ENCODE measurements around the gene ARPC5L. TPM values are rescaled to one million over a fixed set of nuclear protein-coding genes. Genes with fewer than 3 reads are reported as not detected.
A peak's percentile ranks its signal among the peaks of the same experiment; 100 is the strongest.

Gene ARPC5L
- total and polyA plus RNA-seq, 9 of the 15 experiments (the other 6 are each of a cell fraction or from before 2014, with no cell fraction given), result 25.4 to 113 (median 63.8) TPM

DNA sequence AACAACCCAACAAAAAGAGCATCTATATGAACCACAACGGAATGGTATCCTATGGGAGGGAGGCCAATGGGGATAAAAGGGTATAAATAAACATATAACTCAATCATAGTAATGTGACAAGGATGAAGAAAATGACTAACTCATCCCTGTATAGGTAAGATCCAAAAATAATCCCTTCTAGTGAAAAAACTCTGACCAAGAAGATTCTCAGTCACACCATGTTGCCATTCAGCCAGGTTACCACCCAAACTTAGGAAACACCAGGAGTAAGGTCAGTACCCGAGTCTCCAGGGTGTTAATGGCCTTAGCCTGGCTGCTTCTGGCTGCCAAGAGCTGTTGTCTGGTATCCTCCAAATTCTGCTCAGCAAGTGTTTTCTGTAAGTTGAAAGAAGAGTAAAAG lies 46.2 kb downstream of the ARPC5L start:
- ATAC-seq (no peak), DNase-seq (ENCODE audit: extremely low read depth in 1 of 4, low spot score in 3 of 4) (no peak), FAIRE-seq (peak; percentile 15)
- intact Hi-C loops (cut with micrococcal nuclease) (no loop called here), in situ Hi-C loops (cut with MboI) (no loop called here)
- H3K27me3 ChIP-seq (ENCODE audit: control insufficient read depth in 2 of 2, insufficient read depth in 2 of 2, low read length in 2 of 2), result no peaks in the 10 kb centered on the region
- WGBS (ENCODE audit: insufficient coverage, low coverage, missing lambda C conversion rate), result 77% methylated on average over 2 of the region's 2 CpGs
- H3K4me3 ChIP-seq, result no peak overlapping the region
- H4K20me1 ChIP-seq (replicated peaks; ENCODE audit: control insufficient read depth, insufficient read depth, low read length), result no peaks in the 10 kb centered on the region
- H3K27ac ChIP-seq (ENCODE audit: extremely low read depth, low read depth, low read length), result no peak overlapping the region
- CTCF ChIA-PET (ENCODE audit: low intra/inter-chr PET ratio), result no interaction called here
- POLR2A ChIA-PET, result interaction anchor here (0.6 to 1.7 kb wide), 3 partner anchors 8 to 90 kb away, joined by 3 to 9 read pairs (median 3); no protein-coding TSS in a partner anchor
- peaks cover 36% of the 10 kb centered on the region for H3K36me3 ChIP-seq (ENCODE audit: control insufficient read depth, insufficient read depth, low read length)
- no peaks in the 10 kb centered on the region for H3K79me2 ChIP-seq (ENCODE audit: control insufficient read depth, insufficient read depth, low read length)
- H3K9me1 ChIP-seq (ENCODE audit: control insufficient read depth, insufficient read depth, low read length), result no peaks in the 10 kb centered on the region
- H3K4me1 ChIP-seq (replicated peaks in 1 of 2; ENCODE audit: control insufficient read depth in 2 of 2, insufficient read depth in 2 of 2, low read length in 2 of 2), result peaks cover 4 to 17% of the 10 kb centered on the region in 2 experiments; a peak in 4 of 5 replicates
- no peak overlapping the region for H3K9ac ChIP-seq (ENCODE audit: insufficient read depth in 1 of 2, low read depth in 2 of 2, low read length in 2 of 2)
- no TSS peak for BruUV-seq (replicated peaks)
- no peaks in the 10 kb centered on the region for H3K9me3 ChIP-seq (replicated peaks; ENCODE audit: control insufficient read depth, insufficient read depth, low read depth, low read length)
- H3K4me2 ChIP-seq (ENCODE audit: insufficient read depth, low read length), result no peak overlapping the region
- no peak overlapping the region for H2AFZ ChIP-seq (ENCODE audit: low read depth, low read length)
- TF ChIP-seq ZNF124 (CRISPR knock-in tag; IDR thresholded peaks at IDR 0.05) (no peak), HIVEP1 (CRISPR knock-in tag; IDR thresholded peaks at IDR 0.05) (no peak), CREBBP (IDR thresholded peaks at IDR 0.05; ENCODE audit: low read depth, low read length) (no peak), SETDB1 (IDR thresholded peaks at IDR 0.05; ENCODE audit: low read length) (no peak), ARHGAP35 (IDR thresholded peaks at IDR 0.05; ENCODE audit: partially characterized antibody) (no peak), PCBP1 (IDR thresholded peaks at IDR 0.05; ENCODE audit: low read depth, low read length, poor library complexity, severe bottlenecking) (no peak), BACH1 (tag; IDR thresholded peaks at IDR 0.05) (no peak), ZC3H4 (CRISPR knock-in tag; IDR thresholded peaks at IDR 0.05; ENCODE audit: borderline replicate concordance) (no peak)
